Measurements from ENCODE around the gene CD164. TPM values are rescaled to one million over a fixed set of nuclear protein-coding genes. Genes with fewer than 3 reads are reported as not detected.

The CD164 gene
- total and polyA plus RNA-seq, 2 of the 4 experiments (the other 2 are of a cell fraction): 146 to 150 TPM

- TF ChIP-seq ELK1 (IDR thresholded peaks at IDR 0.05; ENCODE audit: borderline replicate concordance, low read depth, low read length): no peak
- no peak for TF ChIP-seq CEBPB (IDR thresholded peaks at IDR 0.05; ENCODE audit: low read depth, low read length)
- TF ChIP-seq MXI1 (IDR thresholded peaks at IDR 0.05; ENCODE audit: borderline replicate concordance, low read depth, low read length): peak; percentile 9; the same call in 1 of the 2 replicates
- no peak for TF ChIP-seq RFX5 (IDR thresholded peaks at IDR 0.05; ENCODE audit: low read depth, low read length)
- no peak for TF ChIP-seq FOS (IDR thresholded peaks at IDR 0.05; ENCODE audit: low read depth, low read length)
- no peak for TF ChIP-seq RAD21 (IDR thresholded peaks at IDR 0.05; ENCODE audit: low read length)
Observed at GRCh38 chr6:109381747-109382575, at the start of gene CD164 (continued).
